OCI-LY1 (cell line): ENCODE results near the gene ST6GALNAC6.

Source experiments
- H2AFZ ChIP-seq: fragments of 200-600 bp; sonication (generic), shearing (Covaris generic); 2 replicates; pipeline ENCODE4 v1.6.0; 2014; ENCODE audit warnings: antibody characterized with exemption, mild to moderate bottlenecking, low read length
- H3F3A ChIP-seq: fragments of 200-600 bp; sonication (generic), shearing (Covaris generic); 2 replicates; pipeline ENCODE4 v1.6.0; 2014; ENCODE audit warnings: mild to moderate bottlenecking, antibody characterized with exemption, low read length, moderate library complexity; ENCODE audit not compliant: insufficient read depth
- H3K27ac ChIP-seq: fragments of 200-600 bp; sonication (generic); 2 replicates; pipeline ENCODE4 v1.5.1; 2014; ENCODE audit warnings: low read length, mixed run types, mild to moderate bottlenecking, low read depth; ENCODE audit not compliant: poor library complexity, severe bottlenecking
- H3K27me3 ChIP-seq: fragments of 200-600 bp; sonication (generic); 2 replicates; pipeline ENCODE4 v1.6.0; 2014; ENCODE audit warnings: antibody characterized with exemption, mild to moderate bottlenecking, low read length, moderate library complexity; ENCODE audit not compliant: insufficient read depth
- H3K36me3 ChIP-seq: fragments of 200-600 bp; sonication (generic); 2 replicates; pipeline ENCODE4 v1.6.1; 2014; ENCODE audit warnings: mild to moderate bottlenecking, antibody characterized with exemption, low read length, moderate library complexity, mixed read lengths; ENCODE audit not compliant: insufficient read depth
- H3K4me1 ChIP-seq: fragments of 200-600 bp; sonication (generic); 2 replicates; pipeline ENCODE4 v1.5.1; 2014; ENCODE audit warnings: mild to moderate bottlenecking, low read length, moderate library complexity; ENCODE audit not compliant: insufficient read depth, severe bottlenecking
- H3K4me2 ChIP-seq: fragments of 200-600 bp; sonication (generic), shearing (Covaris generic); 2 replicates; pipeline ENCODE4 v1.6.1; 2014; ENCODE audit warnings: low read length
- H3K4me3 ChIP-seq: fragments of 200-600 bp; sonication (generic); 2 replicates; pipeline ENCODE4 v1.5.1; 2014; ENCODE audit warnings: low read length, low read depth, mild to moderate bottlenecking, mixed read lengths; ENCODE audit not compliant: poor library complexity, severe bottlenecking
- H3K79me2 ChIP-seq: fragments of 200-600 bp; shearing (Covaris generic); 2 replicates; pipeline ENCODE4 v1.6.1; 2016; ENCODE audit warnings: mixed run types, low read length, mixed read lengths; ENCODE audit not compliant: insufficient read depth
- H3K9ac ChIP-seq: fragments of 200-600 bp; sonication (generic), shearing (Covaris generic); 2 replicates; pipeline ENCODE4 v1.6.1; 2014; ENCODE audit warnings: mild to moderate bottlenecking, low read length, mixed read lengths
- H3K9me2 ChIP-seq: fragments of 200-600 bp; sonication (generic), shearing (Covaris generic); 2 replicates; pipeline ENCODE4 v1.6.1; 2014; ENCODE audit warnings: low read depth, mild to moderate bottlenecking, low read length, mixed read lengths
- H3K9me3 ChIP-seq: fragments of 200-600 bp; shearing (Covaris generic); 2 replicates; pipeline ENCODE4 v1.6.1; 2014; ENCODE audit warnings: low read length, mixed read lengths
- H4K20me1 ChIP-seq: fragments of 200-600 bp; sonication (generic), shearing (Covaris generic); 2 replicates; pipeline ENCODE4 v1.6.0; 2016; ENCODE audit warnings: mild to moderate bottlenecking, low read length; ENCODE audit not compliant: insufficient read depth
- CTCF ChIP-seq: fragments of 200-600 bp; sonication (generic), shearing (Covaris generic); IDR thresholded peaks from 2 replicates; pipeline ENCODE4 v1.5.1; 2017; ENCODE audit warnings: mild to moderate bottlenecking, antibody characterized with exemption, low read length, moderate library complexity, mixed read lengths
- EZH2 ChIP-seq: fragments of 200-600 bp; sonication (generic), shearing (Covaris generic); IDR thresholded peaks from 2 replicates; pipeline ENCODE4 v1.8.0; 2017; ENCODE audit warnings: borderline replicate concordance, mixed run types, mild to moderate bottlenecking, antibody characterized with exemption, low read length, moderate library complexity, mixed read lengths

ST6GALNAC6 gene

GRCh38 chr9:127927201-127927987, 28.0 kb upstream of the ST6GALNAC6 start:
- Histone ChIP-seq H2AFZ (no peak overlapping the region), H3K79me2 (no peaks in the 10 kb centered on the region), H3F3A (no peaks in the 10 kb centered on the region), H3K36me3 (no peaks in the 10 kb centered on the region), H4K20me1 (no peaks in the 10 kb centered on the region), H3K9me3 (no peaks in the 10 kb centered on the region), H3K27ac (no peak overlapping the region), H3K4me2 (peak overlapping the region; percentile 74), H3K4me3 (peak overlapping the region; percentile 57), H3K9ac (peak overlapping the region; percentile 41; the same call in 1 of the 2 replicates), H3K27me3 (peaks cover 9% of the 10 kb centered on the region), H3K4me1 (peaks cover 37% of the 10 kb centered on the region), H3K9me2 (no peaks in the 10 kb centered on the region)
- TF ChIP-seq CTCF (no peak), EZH2 (no peak)

- Histone ChIP-seq H2AFZ (no peak overlapping the region), H3K4me1 (peaks cover 40% of the 10 kb centered on the region), H3K4me2 (peak overlapping the region; percentile 74), H3K27me3 (peaks cover 9% of the 10 kb centered on the region), H3K9me3 (no peaks in the 10 kb centered on the region), H3F3A (no peaks in the 10 kb centered on the region), H3K4me3 (peak overlapping the region; percentile 57), H3K9me2 (no peaks in the 10 kb centered on the region), H3K36me3 (no peaks in the 10 kb centered on the region), H3K9ac (peak overlapping the region; percentile 41; the same call in 1 of the 2 replicates), H3K27ac (no peak overlapping the region), H4K20me1 (no peaks in the 10 kb centered on the region), H3K79me2 (no peaks in the 10 kb centered on the region)
- TF ChIP-seq CTCF = no peak
- TF ChIP-seq EZH2 = no peak
Observed at GRCh38 chr9:127926906-127927200, 27.4 kb upstream of the ST6GALNAC6 start.

- H3K9me2 ChIP-seq = no peaks in the 10 kb centered on the region
Observed at GRCh38 chr9:127925959-127926905, 26.8 kb upstream of the ST6GALNAC6 start.

More at GRCh38 chr9:127925959-127926905, 26.8 kb upstream of the ST6GALNAC6 start:
- peak overlapping the region; percentile 41; the same call in 1 of the 2 replicates for H3K9ac ChIP-seq
- no peak overlapping the region for H2AFZ ChIP-seq
- no peaks in the 10 kb centered on the region for H3F3A ChIP-seq
- H3K79me2 ChIP-seq = no peaks in the 10 kb centered on the region
- H4K20me1 ChIP-seq = no peaks in the 10 kb centered on the region
- H3K27me3 ChIP-seq = peaks cover 9% of the 10 kb centered on the region
- H3K4me2 ChIP-seq = peak overlapping the region; percentile 74
- H3K27ac ChIP-seq = no peak overlapping the region
- no peaks in the 10 kb centered on the region for H3K36me3 ChIP-seq
- TF ChIP-seq CTCF = no peak
- TF ChIP-seq EZH2 = no peak
- peak overlapping the region; percentile 57 for H3K4me3 ChIP-seq
- no peaks in the 10 kb centered on the region for H3K9me3 ChIP-seq
- H3K4me1 ChIP-seq = peaks cover 37% of the 10 kb centered on the region
